ENCODE data around the gene KIF17.

GRCh38 chr1:20715406-20715805 is 2.4 kb downstream of the KIF17 start:
- TF ChIP-seq CTCF (conservative IDR thresholded peaks at IDR 0.05) (no peak), ZFX (IDR thresholded peaks at IDR 0.05) (no peak)
